ENCODE results near the gene PIGL.
A peak's percentile ranks its signal among the peaks of the same experiment; 100 is the strongest.
"Not testable (repeated sequence)": the region's sequence is repeated elsewhere in the genome, so short reads cannot be mapped to it uniquely, and the experiment has no call there.

PIGL gene

GRCh38 chr17:16302856-16303255, 85.8 kb downstream of the PIGL start:
- FAIRE-seq (no peak), DNase-seq (ENCODE audit: insufficient read length) (no peak)
- TF ChIP-seq POLR2A (IDR thresholded peaks at IDR 0.05; ENCODE audit: low read depth, low read length) (no peak), POLR2AphosphoS5 (IDR thresholded peaks at IDR 0.05; ENCODE audit: low read depth, low read length) (no peak), TAF1 (IDR thresholded peaks at IDR 0.05; ENCODE audit: borderline replicate concordance, low read depth, low read length) (no peak)

- DNase-seq (ENCODE audit: insufficient read length): no peak
- no peak for FAIRE-seq
- TF ChIP-seq POLR2A (IDR thresholded peaks at IDR 0.05; ENCODE audit: low read depth, low read length): no peak
- no peak for TF ChIP-seq POLR2AphosphoS5 (IDR thresholded peaks at IDR 0.05; ENCODE audit: low read depth, low read length)
- TF ChIP-seq TAF1 (IDR thresholded peaks at IDR 0.05; ENCODE audit: borderline replicate concordance, low read depth, low read length): no peak
These were observed 87.8 kb downstream of the PIGL start for GRCh38 chr17:16304830-16305229.

DNA sequence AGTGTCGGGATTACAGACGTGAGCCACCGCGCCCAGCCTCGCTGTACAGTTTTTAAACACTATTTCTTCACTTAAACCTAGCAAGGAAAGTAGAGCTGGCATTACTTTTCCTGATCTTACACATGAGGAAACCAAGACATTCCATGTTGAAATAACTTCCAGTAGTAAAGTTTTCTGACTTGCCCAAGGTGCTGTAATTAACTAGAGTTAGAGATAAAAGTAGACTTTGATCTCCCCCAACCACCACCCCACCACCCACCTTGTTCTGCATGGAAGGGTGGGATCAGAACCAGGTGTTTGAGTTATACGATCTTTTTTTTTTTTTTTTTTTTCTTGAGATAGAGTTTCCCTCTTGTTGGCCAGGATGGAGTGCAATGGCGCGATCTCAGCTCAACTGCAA, 89.2 kb downstream of the PIGL start:
- TF ChIP-seq POLR2AphosphoS5 (IDR thresholded peaks at IDR 0.05; ENCODE audit: low read depth, low read length): no peak
- TF ChIP-seq TAF1 (IDR thresholded peaks at IDR 0.05; ENCODE audit: borderline replicate concordance, low read depth, low read length): no peak
- TF ChIP-seq POLR2A (IDR thresholded peaks at IDR 0.05; ENCODE audit: low read depth, low read length): no peak
- DNase-seq (ENCODE audit: insufficient read length) (no peak), FAIRE-seq (no peak)

- not testable (repeated sequence) for FAIRE-seq; DNase-seq (ENCODE audit: insufficient read length)
These were observed 95.1 kb downstream of the PIGL start for GRCh38 chr17:16312061-16312460.

DNA sequence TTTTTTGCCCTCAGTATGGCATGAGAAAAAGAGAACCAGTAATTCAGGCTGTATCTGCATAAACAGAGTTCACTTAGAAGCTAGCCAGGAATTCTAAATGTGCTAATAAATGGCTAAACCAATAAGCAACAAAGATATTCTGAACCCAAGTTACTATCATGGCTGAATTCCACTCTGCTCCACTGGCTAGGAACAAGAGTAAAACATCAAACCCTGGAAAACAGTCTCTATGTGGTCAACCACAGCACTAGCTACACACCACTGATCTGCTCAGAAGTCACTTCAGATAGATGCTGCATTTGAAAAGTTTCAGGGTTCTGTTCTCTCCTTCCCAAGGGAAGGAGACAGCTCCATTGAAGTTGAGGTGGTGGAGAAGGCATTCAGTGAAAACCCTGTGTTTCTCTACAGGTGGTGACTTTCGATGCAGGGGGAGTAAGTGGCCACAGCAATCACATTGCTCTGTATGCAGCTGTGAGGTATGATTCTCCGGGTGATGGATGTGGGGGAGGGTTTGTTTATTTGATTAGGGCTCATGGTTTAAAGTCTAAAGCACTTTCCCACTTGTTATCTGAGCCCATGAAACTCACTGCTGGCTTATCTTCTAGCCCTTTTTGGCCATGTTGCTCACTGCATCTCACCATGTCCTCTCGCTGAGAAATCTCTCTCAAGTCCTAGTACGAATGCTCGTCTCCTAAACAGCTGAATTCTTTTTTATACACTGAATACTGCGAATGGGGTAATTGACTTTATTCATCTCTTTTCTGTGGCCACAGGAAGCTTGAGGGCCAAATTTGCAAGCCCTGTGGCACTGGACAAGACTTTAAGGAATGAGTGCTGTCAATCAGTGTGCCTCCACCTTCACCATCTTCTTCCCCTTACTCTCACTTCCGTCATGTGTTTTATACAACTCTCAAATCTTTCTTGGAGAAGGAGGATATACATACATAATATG, 96.4 kb downstream of the PIGL start:
- DNase-seq (ENCODE audit: insufficient read length) (no peak), FAIRE-seq (no peak)
- TF ChIP-seq TAF1 (IDR thresholded peaks at IDR 0.05; ENCODE audit: borderline replicate concordance, low read depth, low read length): no peak
- no peak for TF ChIP-seq POLR2A (IDR thresholded peaks at IDR 0.05; ENCODE audit: low read depth, low read length)
- TF ChIP-seq POLR2AphosphoS5 (IDR thresholded peaks at IDR 0.05; ENCODE audit: low read depth, low read length): no peak

GRCh38 chr17:16314189-16314588, 97.2 kb downstream of the PIGL start:
- no peak for TF ChIP-seq TAF1 (IDR thresholded peaks at IDR 0.05; ENCODE audit: borderline replicate concordance, low read depth, low read length)
- no peak for TF ChIP-seq POLR2AphosphoS5 (IDR thresholded peaks at IDR 0.05; ENCODE audit: low read depth, low read length)
- no peak for TF ChIP-seq POLR2A (IDR thresholded peaks at IDR 0.05; ENCODE audit: low read depth, low read length)
- FAIRE-seq (no peak), DNase-seq (ENCODE audit: insufficient read length) (no peak)

DNA sequence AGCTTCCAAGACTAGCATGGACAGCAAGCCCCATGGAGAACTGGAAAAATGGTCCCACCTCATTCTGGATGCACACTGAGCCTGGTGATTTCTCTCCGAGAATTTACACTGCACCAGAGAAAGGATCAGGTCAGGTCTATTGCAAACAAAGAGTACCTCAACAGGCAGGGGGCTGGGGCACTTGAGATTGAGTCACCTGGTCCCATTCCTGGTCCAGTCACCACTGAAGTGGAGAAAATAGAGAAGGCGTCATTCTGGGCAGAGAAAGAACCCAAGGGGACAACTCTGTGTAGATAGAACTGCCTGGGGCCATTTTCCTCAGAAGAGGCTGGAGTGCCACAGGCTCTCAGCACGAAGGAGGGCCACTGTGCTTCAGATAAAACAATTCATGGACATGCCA, 97.8 kb downstream of the PIGL start:
- TF ChIP-seq POLR2A (IDR thresholded peaks at IDR 0.05; ENCODE audit: low read depth, low read length): no peak
- TF ChIP-seq POLR2AphosphoS5 (IDR thresholded peaks at IDR 0.05; ENCODE audit: low read depth, low read length): no peak
- DNase-seq (ENCODE audit: insufficient read length) (no peak), FAIRE-seq (no peak)

- DNase-seq (ENCODE audit: insufficient read length) (no peak), FAIRE-seq (no peak)
- no peak for TF ChIP-seq POLR2AphosphoS5 (IDR thresholded peaks at IDR 0.05; ENCODE audit: low read depth, low read length)
- TF ChIP-seq POLR2A (IDR thresholded peaks at IDR 0.05; ENCODE audit: low read depth, low read length): no peak
- no peak for TF ChIP-seq TAF1 (IDR thresholded peaks at IDR 0.05; ENCODE audit: borderline replicate concordance, low read depth, low read length)
These were observed 103.0 kb downstream of the PIGL start for GRCh38 chr17:16319969-16320368.

DNA sequence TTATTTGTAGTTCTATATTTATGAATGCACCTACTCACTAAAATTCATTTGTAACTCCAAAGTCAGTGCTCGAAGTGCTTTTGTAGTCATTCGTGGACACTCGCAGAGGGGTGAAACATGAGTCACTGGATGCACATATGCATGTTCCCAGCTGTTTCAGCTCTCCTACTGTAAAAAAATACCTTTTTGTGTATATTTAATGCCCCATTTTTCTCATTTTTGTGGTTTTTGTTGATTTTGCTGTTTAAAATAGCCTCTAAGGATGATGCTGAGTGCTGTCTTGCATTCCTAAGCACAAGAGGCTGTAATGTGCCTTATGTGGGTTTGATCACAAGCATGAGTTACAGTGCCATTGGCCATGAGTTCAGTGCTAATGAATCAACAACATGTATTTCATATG, 105.6 kb downstream of the PIGL start:
- DNase-seq (ENCODE audit: insufficient read length): no peak

DNA sequence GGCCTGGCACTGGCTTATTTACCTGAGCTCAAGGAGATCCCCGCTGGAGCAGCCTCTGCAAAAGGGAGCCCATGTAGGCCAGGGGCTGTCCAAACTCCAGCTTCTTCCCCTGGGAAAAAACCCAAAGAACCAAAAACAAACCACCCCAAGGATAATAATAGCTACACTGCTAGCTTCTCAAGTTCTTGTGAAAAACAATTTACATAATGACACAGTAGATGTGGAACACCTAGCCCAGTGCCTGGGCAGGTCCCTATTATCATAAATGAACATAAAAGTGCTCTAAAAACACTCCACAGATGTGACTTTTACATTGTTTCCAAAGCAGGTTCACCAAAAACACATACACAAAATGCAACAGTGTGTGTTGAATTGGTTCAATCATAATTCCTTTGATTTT, 109.0 kb downstream of the PIGL start:
- FAIRE-seq: peak; percentile 61
- TF ChIP-seq POLR2A (IDR thresholded peaks at IDR 0.05; ENCODE audit: low read depth, low read length) (no peak), POLR2AphosphoS5 (IDR thresholded peaks at IDR 0.05; ENCODE audit: low read depth, low read length) (no peak), TAF1 (IDR thresholded peaks at IDR 0.05; ENCODE audit: borderline replicate concordance, low read depth, low read length) (no peak)
- no peak for DNase-seq (ENCODE audit: insufficient read length)

More for the DNA sequence above, 105.6 kb downstream of the PIGL start:
- TF ChIP-seq POLR2AphosphoS5 (IDR thresholded peaks at IDR 0.05; ENCODE audit: low read depth, low read length): no peak
- no peak for TF ChIP-seq TAF1 (IDR thresholded peaks at IDR 0.05; ENCODE audit: borderline replicate concordance, low read depth, low read length)
- TF ChIP-seq POLR2A (IDR thresholded peaks at IDR 0.05; ENCODE audit: low read depth, low read length): no peak
- FAIRE-seq: no peak

- DNase-seq (ENCODE audit: insufficient read length) (no peak), FAIRE-seq (no peak)
- TF ChIP-seq TAF1 (IDR thresholded peaks at IDR 0.05; ENCODE audit: borderline replicate concordance, low read depth, low read length) (no peak), POLR2A (IDR thresholded peaks at IDR 0.05; ENCODE audit: low read depth, low read length) (no peak), POLR2AphosphoS5 (IDR thresholded peaks at IDR 0.05; ENCODE audit: low read depth, low read length) (no peak)
These were observed 110.0 kb downstream of the PIGL start for GRCh38 chr17:16327018-16327417.

DNA sequence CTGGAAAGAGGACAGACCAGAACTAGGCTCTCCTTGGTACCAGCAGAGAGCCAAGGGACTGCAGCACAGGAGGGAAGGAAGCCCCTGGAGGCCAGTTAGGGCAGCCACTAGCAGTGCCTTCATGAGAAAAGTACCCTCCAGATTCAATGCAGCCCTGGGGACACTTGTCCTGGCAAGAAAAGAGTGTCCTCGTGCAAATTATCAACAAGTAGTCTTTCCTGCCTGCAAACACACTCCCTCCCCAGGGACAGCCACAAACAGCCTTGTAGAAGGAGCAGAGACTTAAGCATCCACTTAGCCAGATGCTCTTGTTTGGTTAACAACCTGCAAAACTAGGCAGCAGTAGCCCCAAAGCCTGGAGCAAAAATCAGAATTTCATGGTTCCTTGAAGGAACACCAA, 112.0 kb downstream of the PIGL start:
- DNase-seq (ENCODE audit: insufficient read length): no peak

More for the DNA sequence above, 112.0 kb downstream of the PIGL start:
- peak; percentile 56 for FAIRE-seq
- TF ChIP-seq POLR2AphosphoS5 (IDR thresholded peaks at IDR 0.05; ENCODE audit: low read depth, low read length): no peak
- TF ChIP-seq TAF1 (IDR thresholded peaks at IDR 0.05; ENCODE audit: borderline replicate concordance, low read depth, low read length): no peak
- TF ChIP-seq POLR2A (IDR thresholded peaks at IDR 0.05; ENCODE audit: low read depth, low read length): no peak
